Measurements from ENCODE around the gene WWOX. TPM values are rescaled to one million over a fixed set of nuclear protein-coding genes. Genes with fewer than 3 reads are reported as not detected.

The WWOX gene
- total RNA-seq, 1 donor from 2014 or later = 106 TPM

DNA sequence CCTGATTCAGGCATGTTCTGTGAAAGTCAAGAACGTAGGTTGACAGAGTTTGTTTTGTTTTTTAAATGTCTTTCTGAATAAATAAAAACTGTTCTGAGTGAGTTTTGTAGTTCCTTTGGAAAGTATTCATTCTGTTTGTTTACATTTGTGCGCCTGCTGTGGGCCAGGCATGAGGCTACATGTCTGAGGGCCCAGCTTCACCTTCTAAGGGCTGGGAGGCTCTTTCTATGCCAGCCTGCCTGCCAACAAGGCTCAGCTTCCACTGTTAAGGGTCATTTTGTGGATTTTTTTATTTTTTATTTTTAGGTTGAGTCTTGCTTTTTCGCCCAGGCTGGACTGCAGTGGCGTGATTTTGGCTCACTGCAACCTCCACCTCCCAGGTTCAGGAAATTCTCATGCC lies 6.1 kb downstream of the WWOX start:
- no peak for DNase-seq (ENCODE audit: low spot score in 2 of 2)
- Histone ChIP-seq H3K27ac (peak overlapping the region; percentile 66 to 72), H3K27me3 (no peaks in the 10 kb centered on the region), H3K36me3 (peaks cover 0 to 9% of the 10 kb centered on the region in 2 donors), H3K4me1 (peaks cover 0 to 19% of the 10 kb centered on the region in 2 donors), H3K9me3 (no peaks in the 10 kb centered on the region), H3K4me3 (no peak overlapping the region)
- TF ChIP-seq CTCF (IDR thresholded peaks at IDR 0.05) = no peak
- intact Hi-C loops (cut with DNase I) = loop anchor here (10.0 kb wide), 1 partner anchor 321 kb away; the partner anchor contains the start of gene VAT1L

DNA sequence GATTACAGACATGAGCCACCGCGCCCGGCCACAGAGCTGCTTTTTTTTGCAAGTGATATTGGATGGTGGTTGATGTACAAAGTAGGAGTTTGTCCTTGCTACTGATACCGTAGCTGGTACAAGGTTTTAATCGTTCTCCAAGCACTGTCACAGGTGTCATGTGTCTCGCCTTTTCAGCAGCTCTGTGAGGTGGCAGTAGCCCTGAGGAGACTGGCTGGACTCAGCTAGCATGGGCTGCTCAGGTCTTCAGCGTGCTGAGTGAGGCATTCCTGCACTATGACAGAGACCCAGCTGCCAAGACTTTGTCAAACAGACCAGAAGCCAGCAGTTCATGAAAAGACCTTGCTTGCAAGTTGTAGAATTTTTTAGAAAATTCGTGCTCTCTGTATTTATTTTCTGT lies 7.2 kb downstream of the WWOX start:
- H3K9me3 ChIP-seq = no peaks in the 10 kb centered on the region
- peaks cover 5 to 15% of the 10 kb centered on the region in 2 donors for H3K36me3 ChIP-seq
- DNase-seq (ENCODE audit: low spot score in 2 of 2) = no peak
- no peak overlapping the region for H3K4me3 ChIP-seq
- intact Hi-C loops (cut with DNase I) = loop anchor here (10.0 kb wide), 1 partner anchor 322 kb away; the partner anchor contains the start of gene VAT1L
- H3K27me3 ChIP-seq = no peaks in the 10 kb centered on the region
- TF ChIP-seq CTCF (IDR thresholded peaks at IDR 0.05) = no peak
- peaks cover 0 to 18% of the 10 kb centered on the region in 2 donors for H3K4me1 ChIP-seq
- H3K27ac ChIP-seq = no peak overlapping the region

- H3K27me3 ChIP-seq = no peaks in the 10 kb centered on the region
- intact Hi-C loops (cut with DNase I) = loop anchor here (10.0 kb wide), 1 partner anchor 324 kb away; the partner anchor contains the start of gene VAT1L
- H3K27ac ChIP-seq = no peak overlapping the region
Observed at GRCh38 chr16:78108451-78108850, 9.0 kb downstream of the WWOX start.

DNA sequence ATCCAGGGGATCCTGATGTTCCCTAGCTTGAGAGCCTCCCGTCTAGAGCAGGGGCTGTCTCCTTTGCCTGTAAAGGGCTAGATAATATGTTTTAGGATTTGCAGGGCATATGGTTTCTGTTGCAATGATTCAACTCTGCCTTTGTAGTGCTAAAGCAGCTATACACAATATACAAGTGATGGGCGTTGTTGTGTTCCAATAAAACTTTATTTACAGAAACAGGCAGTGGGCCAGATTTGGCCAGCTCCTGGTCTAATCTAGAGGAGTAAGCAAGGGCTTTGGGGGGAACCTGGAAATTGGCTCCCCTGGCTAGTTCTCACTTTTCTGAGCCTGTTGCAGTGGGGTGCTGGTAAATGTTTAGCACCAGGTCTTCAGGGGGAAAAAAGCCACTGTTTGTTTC lies 13.8 kb downstream of the WWOX start:
- no peaks in the 10 kb centered on the region for H3K4me1 ChIP-seq
- DNase-seq (ENCODE audit: low spot score in 2 of 2) = no peak
- H3K27me3 ChIP-seq = no peaks in the 10 kb centered on the region
- peaks cover 15 to 50% of the 10 kb centered on the region in 2 donors for H3K36me3 ChIP-seq
- intact Hi-C loops (cut with DNase I) = no loop called here
- H3K4me3 ChIP-seq = no peak overlapping the region
- H3K27ac ChIP-seq = no peak overlapping the region
- no peak for TF ChIP-seq CTCF (IDR thresholded peaks at IDR 0.05)
- H3K9me3 ChIP-seq = no peaks in the 10 kb centered on the region

More at GRCh38 chr16:78108451-78108850, 9.0 kb downstream of the WWOX start:
- no peaks in the 10 kb centered on the region for H3K9me3 ChIP-seq
- H3K36me3 ChIP-seq = peaks cover 6 to 21% of the 10 kb centered on the region in 2 donors
- H3K4me3 ChIP-seq = no peak overlapping the region
- peaks cover 0 to 14% of the 10 kb centered on the region in 2 donors for H3K4me1 ChIP-seq
- TF ChIP-seq CTCF (IDR thresholded peaks at IDR 0.05) = no peak
- no peak for DNase-seq (ENCODE audit: low spot score in 2 of 2)

GRCh38 chr16:78115659-78116058 lies 16.2 kb downstream of the WWOX start:
- no peak for DNase-seq (ENCODE audit: low spot score in 2 of 2)
- Histone ChIP-seq H3K27me3 (no peaks in the 10 kb centered on the region), H3K4me3 (no peak overlapping the region), H3K9me3 (no peaks in the 10 kb centered on the region), H3K27ac (no peak overlapping the region), H3K4me1 (no peaks in the 10 kb centered on the region), H3K36me3 (peaks cover 15 to 51% of the 10 kb centered on the region in 2 donors)
- TF ChIP-seq CTCF (IDR thresholded peaks at IDR 0.05) = no peak
- intact Hi-C loops (cut with DNase I) = no loop called here

DNA sequence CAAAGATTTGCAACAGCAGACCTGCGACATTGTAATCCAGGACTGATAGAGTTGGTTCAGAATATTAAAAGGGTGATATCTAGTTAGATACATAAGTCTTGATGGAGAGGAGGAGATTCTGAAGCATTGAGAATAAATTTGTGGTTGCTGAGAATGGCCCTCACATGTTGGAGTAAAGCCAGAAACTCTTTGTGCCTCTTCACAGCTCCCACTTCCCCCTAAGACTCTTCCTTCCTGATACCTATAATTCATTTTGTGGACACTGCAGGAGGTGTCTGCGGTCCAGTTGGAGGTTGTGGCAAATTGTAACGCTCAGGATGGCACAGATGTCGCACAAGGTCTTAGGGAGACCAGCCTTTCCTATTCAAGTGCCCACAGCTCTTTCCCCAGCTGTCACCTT lies 17.5 kb downstream of the WWOX start:
- TF ChIP-seq CTCF (IDR thresholded peaks at IDR 0.05) = no peak
- H3K27me3 ChIP-seq = no peaks in the 10 kb centered on the region
- no peak for DNase-seq (ENCODE audit: low spot score in 2 of 2)

More for the DNA sequence above, 17.5 kb downstream of the WWOX start:
- H3K27ac ChIP-seq = no peak overlapping the region
- peaks cover 9 to 44% of the 10 kb centered on the region in 2 donors for H3K36me3 ChIP-seq
- H3K9me3 ChIP-seq = no peaks in the 10 kb centered on the region
- H3K4me1 ChIP-seq = no peaks in the 10 kb centered on the region
- intact Hi-C loops (cut with DNase I) = no loop called here
- no peak overlapping the region for H3K4me3 ChIP-seq
